OCI-M2 (cell line): ENCODE results near the gene TTC39C.
"Not testable (repeated sequence)": the region's sequence is repeated elsewhere in the genome, so short reads cannot be mapped to it uniquely, and the experiment has no call there.

Experiments used
- DNase-seq: peaks from one replicate; lab custom pipeline; 2025; ENCODE audit not compliant: unreplicated experiment; lab: John Stamatoyannopoulos, UW

Gene TTC39C

DNA sequence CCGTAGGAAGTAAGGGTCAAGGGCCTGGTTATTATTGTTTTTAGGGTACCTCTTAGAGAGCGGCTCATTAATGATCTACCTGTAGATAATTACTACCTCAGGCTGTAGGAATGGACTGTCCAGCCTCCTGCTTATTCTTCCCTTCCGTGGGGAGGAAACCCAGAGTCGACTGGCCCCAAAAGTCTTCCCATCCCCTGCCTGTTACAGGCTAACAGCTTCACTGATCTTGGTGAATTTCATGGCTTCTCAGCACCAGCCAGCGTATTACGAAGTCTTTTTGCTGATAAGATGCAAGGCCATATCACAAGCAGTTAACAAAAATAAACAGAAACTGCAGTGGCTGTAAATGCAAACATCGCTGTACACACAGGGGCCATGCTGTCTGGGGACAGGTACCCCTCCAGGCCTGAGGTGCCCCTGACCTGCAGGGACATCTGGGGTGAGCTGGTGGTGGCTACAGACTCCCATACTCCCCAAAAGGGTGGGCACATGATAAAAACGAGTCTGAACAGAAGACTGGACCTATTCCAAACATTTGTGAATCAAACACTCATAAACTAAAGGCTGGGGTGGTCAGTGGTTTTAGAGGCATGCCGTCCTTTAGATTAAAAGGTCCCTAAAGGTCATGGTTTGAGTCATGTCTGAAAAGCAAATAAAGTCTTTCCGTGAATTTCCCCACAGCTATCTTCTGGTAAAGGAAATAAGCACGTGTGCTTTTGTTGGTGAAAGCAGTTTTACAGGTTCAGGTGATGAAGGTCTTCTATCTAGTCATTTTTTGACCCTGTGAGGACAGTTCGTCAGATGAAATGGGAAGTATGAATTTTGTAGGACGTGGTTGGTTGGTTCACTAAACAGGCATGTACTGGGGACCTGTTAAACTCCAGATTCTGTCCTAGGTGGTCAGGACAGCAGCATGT lies 36.7 kb downstream of the TTC39C start:
- no peak for DNase-seq

DNA sequence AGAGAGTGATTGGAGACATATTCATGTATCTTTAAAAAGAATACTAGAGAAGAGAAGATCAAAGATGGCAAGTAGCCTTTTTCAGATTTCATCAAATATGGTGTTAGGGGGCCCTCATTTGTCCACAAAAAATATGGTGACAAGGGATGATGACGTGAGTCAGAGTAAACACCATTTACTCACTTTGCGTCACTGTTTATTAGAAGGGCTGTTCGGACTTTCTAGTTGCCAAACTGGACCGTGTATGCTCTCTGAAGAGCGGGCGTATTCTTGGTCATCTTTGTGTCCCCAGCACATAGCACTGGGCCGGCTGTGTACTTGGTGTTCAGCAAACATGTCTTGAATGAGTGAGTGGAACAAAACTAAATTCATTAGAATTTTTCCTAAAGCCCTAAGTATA lies 37.5 kb downstream of the TTC39C start:
- DNase-seq, result no peak

DNA sequence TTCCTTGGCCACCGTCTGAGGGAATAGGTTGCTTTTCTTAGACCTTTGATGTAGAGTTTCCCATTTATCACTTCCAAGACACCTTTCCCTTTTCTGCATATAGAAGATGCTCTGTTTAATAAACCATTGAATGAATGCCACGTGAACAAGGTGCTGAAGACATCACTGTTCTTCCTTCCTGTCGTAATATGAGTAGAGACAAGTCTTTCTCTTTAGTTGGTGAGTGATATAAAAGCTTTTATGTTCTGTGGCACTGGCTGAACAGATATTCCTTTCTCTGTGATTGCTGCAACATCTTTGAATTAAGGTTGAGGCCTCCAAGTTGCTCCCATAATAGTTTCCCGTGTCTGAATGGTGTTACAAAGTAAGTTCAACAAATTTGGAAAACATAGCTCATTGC lies 38.7 kb downstream of the TTC39C start:
- DNase-seq, result no peak

- DNase-seq, result no peak
These were observed 39.6 kb downstream of the TTC39C start for GRCh38 chr18:24054130-24054529.

- DNase-seq, result no peak
These were observed 40.7 kb downstream of the TTC39C start for GRCh38 chr18:24055009-24055804.

DNA sequence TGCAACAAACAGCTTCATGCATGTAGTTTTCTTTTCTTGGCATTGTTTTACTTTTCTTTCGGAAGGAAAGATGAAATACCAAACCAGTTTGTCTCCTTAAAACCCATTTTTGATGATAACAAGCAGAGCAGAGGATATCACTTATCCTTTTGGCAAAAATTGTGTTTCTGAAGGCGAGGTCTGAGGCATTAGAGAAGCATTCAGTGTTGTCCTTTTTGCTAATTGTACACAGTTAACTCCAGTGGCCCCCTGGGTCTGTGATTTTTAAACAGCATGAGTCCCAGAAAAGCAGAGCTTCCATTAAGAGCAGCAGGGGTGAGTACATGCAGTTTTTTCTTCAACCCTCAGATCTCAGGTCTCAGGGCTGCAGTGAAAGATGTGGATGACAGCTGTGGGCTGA lies 41.3 kb downstream of the TTC39C start:
- DNase-seq, result no peak

- DNase-seq, result no peak
These were observed 42.0 kb downstream of the TTC39C start for GRCh38 chr18:24056506-24056905.

- no peak for DNase-seq
These were observed 43.2 kb downstream of the TTC39C start for GRCh38 chr18:24057804-24058203.

DNA sequence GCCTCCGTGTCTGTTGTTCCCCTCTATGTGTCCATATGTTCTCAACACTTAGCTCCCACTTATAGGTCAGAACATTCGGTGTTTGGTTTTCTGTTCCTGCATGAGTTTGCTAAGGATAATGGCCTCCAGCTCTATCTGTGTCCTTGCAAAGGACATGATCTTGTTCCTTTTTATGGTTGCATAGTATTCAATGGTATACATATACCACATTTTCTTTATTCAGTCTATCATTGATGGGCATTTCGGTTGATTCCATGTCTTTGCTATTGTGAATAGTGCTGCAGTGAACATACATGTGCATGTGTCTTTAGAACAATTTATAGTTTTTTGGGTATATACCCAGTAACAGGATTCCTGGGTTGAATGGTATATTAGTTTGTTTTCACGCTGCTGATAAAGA lies 44.8 kb downstream of the TTC39C start:
- DNase-seq, result not testable (repeated sequence)

- DNase-seq, result no peak
These were observed 46.1 kb downstream of the TTC39C start for GRCh38 chr18:24060644-24061043.

DNA sequence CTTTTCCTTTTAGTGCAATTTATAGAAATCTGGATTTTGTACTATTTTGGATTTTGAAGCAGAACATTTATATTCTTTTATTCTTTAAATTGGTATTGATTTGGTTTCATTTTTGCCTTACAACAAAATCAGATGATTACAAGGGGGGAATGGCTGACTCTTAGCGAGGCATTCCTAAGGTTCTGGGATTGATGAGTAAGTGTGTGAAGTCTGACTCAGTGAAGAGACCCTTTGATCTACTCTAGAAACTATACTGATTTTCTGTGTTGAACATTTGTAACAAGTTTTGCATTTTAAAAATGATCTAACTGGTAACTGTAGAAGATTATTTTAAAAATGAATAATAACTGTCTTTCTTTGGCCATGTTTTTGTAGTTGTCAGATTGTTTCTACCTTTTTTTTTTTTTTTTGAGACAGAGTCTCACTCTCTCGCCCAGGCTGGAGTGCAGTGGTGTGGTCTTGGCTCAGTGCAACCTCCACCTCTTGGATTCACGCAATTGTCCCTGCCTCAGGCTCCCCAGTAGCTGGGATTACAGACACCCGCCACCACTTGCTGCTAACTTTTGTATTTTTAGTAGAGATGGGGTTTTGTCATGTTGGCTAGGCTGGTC lies 48.7 kb downstream of the TTC39C start:
- DNase-seq, result no peak

- no peak for DNase-seq
These were observed 50.0 kb downstream of the TTC39C start for GRCh38 chr18:24064391-24065100.

DNA sequence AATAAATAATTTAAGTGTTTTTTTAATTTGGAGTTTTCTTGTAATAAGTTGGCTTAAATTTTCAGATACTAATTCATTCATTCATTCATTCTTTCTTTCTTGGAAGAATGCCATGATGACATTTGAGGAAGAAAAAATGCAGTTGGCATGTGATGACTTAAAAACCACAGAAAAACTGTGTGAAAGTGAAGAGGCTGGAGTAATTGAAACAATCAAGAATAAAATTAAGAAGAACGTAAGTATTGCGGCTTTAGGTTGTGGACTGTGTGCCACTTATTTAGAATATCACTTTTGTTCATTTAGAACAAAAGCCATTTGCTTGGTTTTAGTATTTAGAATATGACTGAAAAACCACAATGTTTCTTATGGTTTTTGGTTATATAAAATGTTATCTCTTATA lies 51.4 kb downstream of the TTC39C start:
- DNase-seq, result no peak

- DNase-seq, result no peak
These were observed 54.6 kb downstream of the TTC39C start for GRCh38 chr18:24068945-24069693.

GRCh38 chr18:24071029-24071428 lies 56.5 kb downstream of the TTC39C start:
- DNase-seq, result no peak

DNA sequence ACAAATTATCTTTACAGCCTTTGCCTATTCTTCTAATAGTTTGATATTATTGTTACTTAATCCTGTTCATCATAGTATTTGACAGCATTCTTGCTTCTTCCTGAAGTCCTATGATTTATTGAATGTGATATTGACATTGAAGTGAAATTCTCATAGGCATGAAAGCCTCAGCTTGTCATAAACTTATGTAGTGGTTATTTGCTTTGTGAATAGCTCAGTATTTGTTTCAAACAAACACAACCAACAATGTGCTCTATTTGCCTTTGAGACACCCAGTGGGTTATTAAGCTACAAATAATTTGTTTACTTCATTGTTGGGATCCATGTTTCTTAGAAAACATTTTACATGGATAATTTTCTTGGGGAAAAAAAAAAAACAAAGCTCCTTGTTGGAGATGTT lies 57.2 kb downstream of the TTC39C start:
- DNase-seq, result no peak

- DNase-seq, result no peak
These were observed 58.2 kb downstream of the TTC39C start for GRCh38 chr18:24072743-24073142.

GRCh38 chr18:24073791-24074190 lies 59.2 kb downstream of the TTC39C start:
- no peak for DNase-seq

DNA sequence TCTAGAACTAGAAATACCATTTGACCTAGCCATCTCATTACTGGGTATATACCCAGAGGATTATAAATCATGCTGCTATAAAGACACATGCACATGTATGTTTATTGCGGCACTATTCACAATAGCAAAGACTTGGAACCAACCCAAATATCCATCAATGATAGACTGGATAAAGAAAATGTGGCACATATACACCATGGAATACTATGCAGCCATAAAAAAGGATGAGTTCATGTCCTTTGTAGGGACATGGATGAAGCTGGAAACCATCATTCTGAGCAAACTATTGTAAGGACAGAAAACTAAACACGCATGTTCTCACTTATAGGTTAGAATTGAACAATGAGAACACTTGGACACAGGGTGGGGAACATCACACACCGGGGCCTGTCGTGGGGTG lies 60.2 kb downstream of the TTC39C start:
- DNase-seq, result not testable (repeated sequence)
